Activated T-helper 1 cell treated with anti-CD3 and anti-CD28 coated beads, Interleukin-12 subunit alpha, Interleukin-12 subunit beta, Interleukin-2, Interleukin-4 antibody, amounts not matched to agents 30 ng/mL and 10 ng/mL and 1 ng/mL, durations not matched to agents 14 hours and 24 hours and 36 hours (primary cell): Measurements from ENCODE around the gene DDX60. TPM values are rescaled to one million over a fixed set of nuclear protein-coding genes. Genes with fewer than 3 reads are reported as not detected.

Source experiments
- DNase-seq: peaks from one replicate; pipeline ENCODE4 v3.0.0; 2021; ENCODE audit warnings: low spot score
- H3K27ac Mint-ChIP-seq: one replicate; pipeline ENCODE4 v1.8.0; 2021; ENCODE audit warnings: mild to moderate bottlenecking, mixed read lengths
- H3K27me3 Mint-ChIP-seq: one replicate; pipeline ENCODE4 v1.8.0; 2022; ENCODE audit warnings: mild to moderate bottlenecking, moderate library complexity, mixed read lengths; ENCODE audit not compliant: insufficient read depth
- H3K36me3 Mint-ChIP-seq: one replicate; pipeline ENCODE4 v1.8.0; 2021; ENCODE audit warnings: low read depth, mixed read lengths
- H3K4me1 Mint-ChIP-seq: one replicate; pipeline ENCODE4 v1.8.0; 2021; ENCODE audit warnings: low read depth, mixed read lengths
- H3K4me3 Mint-ChIP-seq: one replicate; pipeline ENCODE4 v1.8.0; 2021; ENCODE audit warnings: mild to moderate bottlenecking, moderate library complexity, mixed read lengths
- H3K9me3 Mint-ChIP-seq: one replicate; pipeline ENCODE4 v1.8.0; 2021; ENCODE audit warnings: mixed read lengths
- intact Hi-C: fragments of 100-400 bp; cut with micrococcal nuclease; formaldehyde crosslinking; loops from one replicate; pipeline ENCODE4 v1.15.1; 2024
- total RNA-seq: library from RNA; stranded (reverse); gene quantifications from 2 replicates; pipeline ENCODE4 v1.2.3, GENCODE V29; 2022

Gene DDX60
- total RNA-seq, 1 donor from 2014 or later, result 15.2 TPM

GRCh38 chr4:168183717-168184571 lies 134.6 kb downstream of the DDX60 start:
- Mint-ChIP-seq H3K4me3 (no peak overlapping the region), H3K36me3 (no peaks in the 10 kb centered on the region), H3K27ac (no peak overlapping the region), H3K9me3 (no peaks in the 10 kb centered on the region), H3K4me1 (peaks cover 5% of the 10 kb centered on the region), H3K27me3 (no peaks in the 10 kb centered on the region)
- intact Hi-C loops, result loop anchor here (1.0 to 10.0 kb wide), 4 partner anchors 327 to 1301 kb away; no protein-coding TSS in a partner anchor
- no peak for DNase-seq

GRCh38 chr4:168177546-168178149 lies 140.9 kb downstream of the DDX60 start:
- intact Hi-C loops, result no loop called here
- Mint-ChIP-seq H3K4me3 (no peak overlapping the region), H3K36me3 (no peaks in the 10 kb centered on the region), H3K4me1 (no peaks in the 10 kb centered on the region), H3K27me3 (no peaks in the 10 kb centered on the region), H3K27ac (no peak overlapping the region), H3K9me3 (no peaks in the 10 kb centered on the region)
- no peak for DNase-seq

GRCh38 chr4:168174308-168174707 lies 144.2 kb downstream of the DDX60 start:
- Mint-ChIP-seq H3K9me3 (peaks cover 4% of the 10 kb centered on the region), H3K27ac (no peak overlapping the region), H3K4me3 (no peak overlapping the region), H3K4me1 (no peaks in the 10 kb centered on the region), H3K36me3 (no peaks in the 10 kb centered on the region), H3K27me3 (no peaks in the 10 kb centered on the region)
- intact Hi-C loops, result no loop called here
- DNase-seq, result no peak

GRCh38 chr4:168167714-168168284 lies 150.8 kb downstream of the DDX60 start:
- peaks cover 8% of the 10 kb centered on the region for H3K4me1 Mint-ChIP-seq
- H3K36me3 Mint-ChIP-seq, result no peaks in the 10 kb centered on the region
- no peak overlapping the region for H3K27ac Mint-ChIP-seq
- H3K9me3 Mint-ChIP-seq, result peaks cover 4% of the 10 kb centered on the region
- intact Hi-C loops, result loop anchor here (10.0 kb wide), 1 partner anchor 383 kb away; no protein-coding TSS in a partner anchor
- DNase-seq, result no peak
- H3K4me3 Mint-ChIP-seq, result no peak overlapping the region
- H3K27me3 Mint-ChIP-seq, result no peaks in the 10 kb centered on the region

Other genes starting within 250 kb of the DDX60 start
- not detected in 2 replicates for gene ANXA10, start 226.2 kb downstream of the DDX60 start, total RNA-seq
- 5.9 and 6.5 TPM in 2 replicates for gene DDX60L, start 161.7 kb upstream of the DDX60 start, total RNA-seq
- gene PALLD, start 178.3 kb upstream of the DDX60 start, total RNA-seq, result 22.9 and 24.6 TPM in 2 replicates